ENCODE measurements around the gene ATP5MC2.

ATP5MC2 gene

GRCh38 chr12:53713516-53713915, 37.6 kb upstream of the ATP5MC2 start:
- H2AFZ ChIP-seq (ENCODE audit: low read depth, low read length, severe bottlenecking), result no peak overlapping the region
- no peak overlapping the region for H3K4me2 ChIP-seq (ENCODE audit: low read depth, low read length, poor library complexity, severe bottlenecking)
- H4K20me1 ChIP-seq (ENCODE audit: low read depth, low read length), result no peaks in the 10 kb centered on the region
- no peaks in the 10 kb centered on the region for H3K36me3 ChIP-seq (ENCODE audit: low read length)
- no peaks in the 10 kb centered on the region for H3K27me3 ChIP-seq (ENCODE audit: low read length)
- H3K9me2 ChIP-seq (replicated peaks; ENCODE audit: insufficient read depth, low read length), result no peaks in the 10 kb centered on the region
- H3K27ac ChIP-seq (ENCODE audit: low read depth, low read length), result no peak overlapping the region
- no peaks in the 10 kb centered on the region for H3F3A ChIP-seq (ENCODE audit: insufficient read depth)
- TF ChIP-seq CTCF (IDR thresholded peaks at IDR 0.05; ENCODE audit: insufficient read depth, low read length, poor library complexity, severe bottlenecking) (no peak), EZH2phosphoT487 (conservative IDR thresholded peaks at IDR 0.05; ENCODE audit: low read length) (no peak)
- no peaks in the 10 kb centered on the region for H3K9me3 ChIP-seq (ENCODE audit: insufficient read depth, low read length)
- no peak overlapping the region for H3K9ac ChIP-seq (ENCODE audit: low read length)
- H3K4me3 ChIP-seq (ENCODE audit: insufficient read depth, low read length, poor library complexity, severe bottlenecking), result no peak overlapping the region
- no peaks in the 10 kb centered on the region for H3K79me2 ChIP-seq (ENCODE audit: insufficient read depth, low read length)

GRCh38 chr12:53712059-53712643, 36.3 kb upstream of the ATP5MC2 start:
- Histone ChIP-seq H3K27me3 (ENCODE audit: low read length) (no peaks in the 10 kb centered on the region), H3K36me3 (ENCODE audit: low read length) (no peaks in the 10 kb centered on the region), H3K27ac (ENCODE audit: low read depth, low read length) (no peak overlapping the region), H3K9me2 (replicated peaks; ENCODE audit: insufficient read depth, low read length) (no peaks in the 10 kb centered on the region), H3K4me2 (ENCODE audit: low read depth, low read length, poor library complexity, severe bottlenecking) (no peak overlapping the region), H2AFZ (ENCODE audit: low read depth, low read length, severe bottlenecking) (no peak overlapping the region), H3K4me3 (ENCODE audit: insufficient read depth, low read length, poor library complexity, severe bottlenecking) (no peak overlapping the region), H3K9me3 (ENCODE audit: insufficient read depth, low read length) (no peaks in the 10 kb centered on the region), H3F3A (ENCODE audit: insufficient read depth) (no peaks in the 10 kb centered on the region), H3K79me2 (ENCODE audit: insufficient read depth, low read length) (no peaks in the 10 kb centered on the region), H4K20me1 (ENCODE audit: low read depth, low read length) (no peaks in the 10 kb centered on the region), H3K9ac (ENCODE audit: low read length) (no peak overlapping the region)
- no peak for TF ChIP-seq CTCF (IDR thresholded peaks at IDR 0.05; ENCODE audit: insufficient read depth, low read length, poor library complexity, severe bottlenecking)
- no peak for TF ChIP-seq EZH2phosphoT487 (conservative IDR thresholded peaks at IDR 0.05; ENCODE audit: low read length)

- Histone ChIP-seq H3K4me3 (ENCODE audit: insufficient read depth, low read length, poor library complexity, severe bottlenecking) (no peak overlapping the region), H3K4me2 (ENCODE audit: low read depth, low read length, poor library complexity, severe bottlenecking) (no peak overlapping the region), H4K20me1 (ENCODE audit: low read depth, low read length) (no peaks in the 10 kb centered on the region), H3K9ac (ENCODE audit: low read length) (no peak overlapping the region), H3K27ac (ENCODE audit: low read depth, low read length) (no peak overlapping the region), H3K36me3 (ENCODE audit: low read length) (no peaks in the 10 kb centered on the region), H3K79me2 (ENCODE audit: insufficient read depth, low read length) (no peaks in the 10 kb centered on the region), H3K27me3 (ENCODE audit: low read length) (no peaks in the 10 kb centered on the region), H2AFZ (ENCODE audit: low read depth, low read length, severe bottlenecking) (no peak overlapping the region), H3K9me2 (replicated peaks; ENCODE audit: insufficient read depth, low read length) (no peaks in the 10 kb centered on the region), H3F3A (ENCODE audit: insufficient read depth) (no peaks in the 10 kb centered on the region), H3K9me3 (ENCODE audit: insufficient read depth, low read length) (no peaks in the 10 kb centered on the region)
- TF ChIP-seq CTCF (IDR thresholded peaks at IDR 0.05; ENCODE audit: insufficient read depth, low read length, poor library complexity, severe bottlenecking) (no peak), EZH2phosphoT487 (conservative IDR thresholded peaks at IDR 0.05; ENCODE audit: low read length) (no peak)
These were observed 34.2 kb upstream of the ATP5MC2 start for GRCh38 chr12:53710091-53710490.

Data from SU-DHL-6 (cell line).